Thyroid gland (tissue), 4 donors: ENCODE data around the gene FOSL2.

Source experiments
- CTCF ChIP-seq, 6 experiments: fragments of 200-600 bp in 3 of 6; fragments of 450-650 bp in 3 of 6; sonication (generic) in 3 of 6; IDR thresholded peaks; one replicate each; pipeline ENCODE4 v1.5.1; 2016 to 2019; ENCODE audit warnings: antibody characterized with exemption in 6 of 6, mild to moderate bottlenecking in 2 of 6, inconsistent platforms in 1 of 6, moderate library complexity in 1 of 6
- POLR2A ChIP-seq, 2 donors: fragments of 450-650 bp; IDR thresholded peaks; one replicate each; pipeline ENCODE4 v1.6.1; 2017; ENCODE audit warnings: antibody characterized with exemption in 2 of 2, mild to moderate bottlenecking in 2 of 2, moderate library complexity in 1 of 2

GRCh38 chr2:28367667-28368356, 24.8 kb upstream of the FOSL2 start:
- no peak for TF ChIP-seq POLR2A (IDR thresholded peaks at IDR 0.05)
- no peak for TF ChIP-seq CTCF (IDR thresholded peaks at IDR 0.05)
